ENCODE results near the gene SELENOI.
"Not testable (repeated sequence)": the region's sequence is repeated elsewhere in the genome, so short reads cannot be mapped to it uniquely, and the experiment has no call there.

The SELENOI gene

DNA sequence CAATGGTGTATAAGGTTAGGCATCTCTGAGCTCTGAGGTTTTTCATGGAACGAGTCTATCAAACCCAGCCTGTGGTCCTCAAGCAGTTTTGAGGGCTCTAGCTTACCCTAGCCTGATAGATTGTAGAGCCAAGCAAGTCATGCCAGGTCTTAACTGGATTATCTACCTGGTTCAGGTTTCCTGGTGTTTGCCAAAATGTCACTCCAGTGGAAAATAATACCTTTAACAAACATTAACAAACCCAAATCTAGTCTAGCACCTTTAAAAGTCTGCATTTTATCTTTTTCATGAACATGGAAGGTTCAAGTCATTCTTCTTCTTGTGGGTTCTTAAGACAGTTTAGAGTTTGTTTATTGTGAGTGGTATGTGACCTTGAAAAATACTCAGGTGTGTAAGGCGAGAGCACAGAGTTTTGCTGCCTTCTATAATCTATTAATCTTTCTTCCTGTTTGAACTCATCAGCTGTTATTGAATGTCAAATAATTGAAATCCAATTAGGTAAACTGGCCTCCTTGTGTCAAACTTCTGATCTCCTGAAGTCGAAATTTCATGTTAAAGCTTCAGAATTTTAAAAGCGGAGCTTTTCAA, 14.0 kb downstream of the SELENOI start:
- no peak for DNase-seq

DNA sequence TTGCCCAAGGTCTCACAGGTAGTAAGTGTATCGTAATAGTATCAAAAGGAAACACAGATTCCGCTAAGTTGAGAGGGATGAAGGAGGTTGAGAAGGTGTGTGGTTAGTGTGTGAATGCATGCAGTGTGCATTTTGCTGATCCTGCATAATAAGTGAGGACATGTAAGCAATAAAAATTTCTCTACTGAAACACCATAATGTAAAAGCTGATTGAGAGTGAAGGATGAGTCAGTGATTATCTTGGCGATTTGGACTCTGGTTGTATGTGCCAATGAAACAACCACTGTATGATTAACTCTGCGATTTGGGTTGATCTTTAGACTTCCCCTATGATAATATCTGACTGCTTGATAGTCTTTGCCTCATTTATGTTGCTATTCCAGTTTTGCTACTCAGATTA, 17.4 kb downstream of the SELENOI start:
- no peak for DNase-seq

DNA sequence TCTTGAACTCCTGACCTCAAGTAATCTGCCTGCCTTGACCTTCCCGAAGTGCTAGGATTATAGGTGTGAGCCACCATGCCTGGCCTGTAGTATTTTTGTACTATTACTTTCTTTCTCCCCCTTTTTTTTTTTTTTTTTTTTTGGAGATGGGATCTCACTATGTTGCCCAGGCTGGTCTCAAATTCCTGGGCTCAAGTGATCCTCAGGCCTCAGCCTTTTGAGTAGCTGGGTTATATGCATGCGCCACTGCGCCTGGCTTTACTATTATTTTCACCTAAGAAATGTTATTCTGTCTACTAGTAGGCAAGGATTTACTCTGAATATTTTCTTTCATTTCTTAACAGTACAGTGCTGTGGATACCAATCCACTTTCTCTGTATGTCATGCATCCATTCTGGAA, 18.0 kb downstream of the SELENOI start:
- DNase-seq, result no peak

DNA sequence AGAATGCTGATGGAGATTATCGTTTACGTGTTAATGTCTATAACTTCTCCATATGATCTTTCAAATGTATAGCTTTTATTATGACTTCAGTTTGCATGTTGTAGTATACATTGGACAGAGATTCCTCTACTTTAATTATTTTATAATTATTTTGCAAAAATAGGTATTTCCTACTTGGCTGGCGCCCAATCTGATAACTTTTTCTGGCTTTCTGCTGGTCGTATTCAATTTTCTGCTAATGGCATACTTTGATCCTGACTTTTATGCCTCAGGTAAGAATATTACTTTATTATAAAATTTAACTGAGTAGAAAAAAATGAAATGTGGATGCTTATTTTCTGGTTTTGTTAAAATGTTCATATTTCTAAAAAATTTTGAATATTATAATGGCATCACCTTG, 18.7 kb downstream of the SELENOI start:
- no peak for DNase-seq

DNA sequence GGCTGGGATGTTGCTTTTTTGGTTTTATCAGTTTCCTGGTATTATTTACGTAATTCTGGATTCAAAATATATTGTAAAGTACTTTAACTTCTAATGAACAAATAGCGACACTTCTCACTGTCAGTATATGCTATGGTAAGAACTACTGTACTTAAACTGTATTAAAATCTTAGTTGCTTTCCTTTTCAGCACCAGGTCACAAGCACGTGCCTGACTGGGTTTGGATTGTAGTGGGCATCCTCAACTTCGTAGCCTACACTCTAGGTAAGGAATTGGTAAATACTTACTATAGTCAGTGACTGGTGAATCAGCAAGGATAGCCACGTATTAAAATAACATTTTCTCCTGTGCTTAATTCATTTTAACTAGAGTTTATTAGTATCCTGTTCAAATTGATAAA, 21.0 kb downstream of the SELENOI start:
- DNase-seq, result no peak

DNA sequence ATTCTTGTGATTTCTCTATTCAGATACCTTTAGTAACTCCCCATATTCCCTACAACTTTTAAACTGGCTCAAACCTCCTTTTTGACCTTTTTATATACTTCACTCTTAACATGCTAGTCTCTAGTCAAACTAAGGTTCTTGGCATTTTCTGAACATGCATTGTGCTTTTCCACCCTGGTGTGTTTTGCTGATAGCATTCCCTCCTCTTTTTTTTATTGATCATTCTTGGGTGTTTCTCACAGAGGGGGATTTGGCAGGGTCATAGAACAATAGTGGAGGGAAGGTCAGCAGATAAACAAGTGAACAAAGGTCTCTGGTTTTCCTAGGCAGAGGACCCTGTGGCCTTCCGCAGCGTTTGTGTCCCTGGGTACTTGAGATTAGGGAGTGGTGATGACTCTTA, 23.7 kb downstream of the SELENOI start:
- DNase-seq, result not testable (repeated sequence)

DNA sequence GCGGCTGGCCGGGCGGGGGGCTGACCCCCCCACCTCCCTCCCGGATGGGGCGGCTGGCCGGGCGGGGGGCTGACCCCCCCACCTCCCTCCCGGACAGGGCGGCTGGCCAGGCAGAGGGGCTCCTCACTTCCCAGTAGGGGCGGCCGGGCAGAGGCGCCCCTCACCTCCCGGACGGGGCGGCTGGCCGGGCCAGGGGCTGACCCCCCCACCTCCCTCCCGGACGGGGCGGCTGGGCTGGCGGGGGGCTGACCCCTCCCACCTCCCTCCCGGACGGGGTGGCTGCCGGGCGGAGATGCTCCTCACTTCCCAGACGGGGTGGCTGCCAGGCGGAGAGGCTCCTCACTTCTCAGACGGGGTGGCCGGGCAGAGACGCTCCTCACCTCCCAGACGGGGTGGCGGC, 25.0 kb downstream of the SELENOI start:
- DNase-seq, result not testable (repeated sequence)

DNA sequence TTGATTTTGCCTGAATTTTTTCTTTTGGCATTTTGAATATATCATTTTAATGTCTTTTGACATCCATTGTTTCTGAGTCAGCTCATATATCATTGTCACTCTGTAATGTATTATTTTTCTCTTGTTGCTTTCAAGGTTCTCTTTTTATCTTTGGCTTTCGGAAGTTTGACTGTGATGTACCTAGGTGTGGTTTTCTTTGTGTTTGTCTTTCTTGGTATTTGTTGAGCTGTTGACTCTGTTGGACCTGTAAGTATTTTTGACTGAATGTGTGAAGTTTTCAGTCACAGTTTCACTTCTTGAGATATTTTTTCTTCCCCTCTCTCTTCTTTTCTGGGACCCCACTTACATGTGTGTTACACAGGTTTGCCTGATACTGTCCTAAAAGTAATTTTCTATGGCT, 30.9 kb downstream of the SELENOI start:
- no peak for DNase-seq

DNA sequence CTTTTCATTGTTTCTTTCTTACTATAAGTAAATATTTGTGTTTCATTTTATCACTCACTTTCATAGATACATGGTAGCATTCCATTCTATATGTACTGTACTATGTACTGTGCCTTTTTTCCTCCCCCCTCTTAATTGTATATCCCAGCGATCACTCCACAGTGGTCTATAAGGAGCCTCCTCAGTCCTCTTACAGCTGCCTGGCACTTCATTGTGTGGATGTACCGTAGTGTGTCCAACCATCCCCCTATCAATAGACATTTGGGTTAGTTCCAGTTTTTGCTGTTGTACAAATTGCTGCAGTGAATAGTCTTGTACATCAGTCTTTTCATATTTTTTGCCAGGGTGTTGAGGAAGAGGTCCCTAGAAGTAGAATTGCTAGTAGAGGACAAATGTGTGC, 34.3 kb downstream of the SELENOI start:
- no peak for DNase-seq

DNA sequence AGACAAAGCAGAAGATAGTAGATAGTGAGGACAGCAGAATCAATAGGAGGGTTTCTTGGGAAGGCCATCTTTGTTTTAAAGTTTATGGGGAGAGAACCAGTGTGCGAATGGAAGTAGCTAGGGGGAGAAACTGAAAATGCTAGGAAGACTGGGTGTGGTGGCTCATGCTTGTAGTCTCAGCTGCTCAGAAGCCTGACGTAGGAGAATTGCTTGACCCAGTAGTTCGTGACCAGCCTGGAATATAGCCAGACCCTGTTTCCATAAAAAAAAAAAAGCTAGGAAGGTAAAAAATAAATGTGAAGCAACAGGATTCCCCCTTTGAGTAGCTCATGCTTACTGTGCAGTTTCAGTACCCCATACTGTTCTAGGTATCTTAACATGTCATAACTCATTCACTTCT, 36.6 kb downstream of the SELENOI start:
- DNase-seq, result no peak

DNA sequence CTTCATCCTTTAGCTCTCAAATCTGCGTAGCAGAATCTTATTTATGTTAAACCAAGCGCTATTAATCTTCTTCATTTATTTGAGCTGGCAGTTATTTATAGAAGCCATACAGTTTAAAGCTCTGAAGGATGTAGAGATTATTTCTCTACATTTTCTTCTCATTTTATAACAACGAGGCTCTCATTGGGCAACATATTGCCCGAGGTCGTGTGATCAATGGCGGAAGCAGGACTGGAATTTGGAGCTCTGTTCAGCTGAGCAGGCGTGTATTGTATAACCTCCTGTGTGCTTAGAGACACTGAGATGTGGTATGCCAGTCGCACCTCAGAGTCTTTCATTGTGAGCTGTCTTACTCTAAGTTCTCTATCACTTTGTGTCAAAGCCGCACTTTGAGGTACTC, 38.2 kb downstream of the SELENOI start:
- DNase-seq, result no peak

DNA sequence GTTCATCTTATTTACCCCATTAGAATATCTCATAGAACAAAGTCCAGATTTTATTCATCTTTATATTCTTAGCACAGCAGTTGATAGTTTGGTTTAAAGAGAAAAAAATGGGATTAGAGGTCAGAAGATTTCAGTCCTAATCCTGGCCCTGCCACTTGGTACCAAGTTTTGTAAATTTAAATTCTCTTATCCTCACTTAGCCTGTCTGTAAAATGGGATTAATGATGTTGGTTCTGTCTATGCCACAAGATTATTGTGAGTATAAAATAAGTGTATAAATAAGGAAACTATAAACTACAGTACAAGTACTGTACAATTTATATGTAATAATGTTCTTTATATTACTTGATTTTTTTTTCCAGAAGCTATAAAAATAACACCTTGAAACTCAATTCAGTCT, 38.7 kb downstream of the SELENOI start:
- DNase-seq, result no peak

DNA sequence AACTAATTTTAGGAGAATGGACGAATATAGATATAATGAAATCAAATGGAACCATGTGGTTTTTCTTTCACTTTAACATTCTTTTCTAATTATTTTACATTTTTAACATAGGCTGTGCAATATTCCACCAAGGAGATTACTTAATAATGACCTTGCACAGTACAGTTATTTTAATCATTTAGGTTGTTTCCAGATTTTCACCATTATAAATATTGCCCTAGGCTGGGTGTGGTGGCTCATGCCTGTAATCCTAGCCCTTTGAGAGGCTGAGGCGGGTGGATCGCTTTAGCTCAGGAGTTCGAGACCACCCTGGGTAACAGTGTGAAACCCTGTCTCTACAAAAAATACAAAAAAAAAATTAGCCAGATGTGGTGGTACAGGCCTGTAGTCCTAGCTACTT, 41.2 kb downstream of the SELENOI start:
- DNase-seq, result no peak

DNA sequence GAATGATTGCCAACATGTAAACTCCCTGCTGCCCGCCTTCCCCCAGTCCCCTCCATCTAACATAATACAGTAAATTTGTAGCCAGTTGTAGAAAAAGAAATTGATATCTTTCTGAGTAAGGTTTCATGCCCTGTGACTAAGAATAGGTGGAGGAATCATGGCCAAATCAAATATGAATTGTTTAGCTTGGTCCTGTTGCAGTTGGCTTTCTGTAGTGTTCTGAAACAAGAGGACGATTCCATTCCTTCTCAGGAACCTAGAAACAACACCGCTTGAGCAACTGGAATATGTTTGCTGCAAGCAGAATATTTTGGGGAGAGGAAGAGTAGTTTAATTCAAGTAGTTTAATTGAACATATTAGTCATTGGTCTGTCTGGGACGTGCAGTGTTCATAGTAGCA, 48.8 kb downstream of the SELENOI start:
- DNase-seq, result no peak

DNA sequence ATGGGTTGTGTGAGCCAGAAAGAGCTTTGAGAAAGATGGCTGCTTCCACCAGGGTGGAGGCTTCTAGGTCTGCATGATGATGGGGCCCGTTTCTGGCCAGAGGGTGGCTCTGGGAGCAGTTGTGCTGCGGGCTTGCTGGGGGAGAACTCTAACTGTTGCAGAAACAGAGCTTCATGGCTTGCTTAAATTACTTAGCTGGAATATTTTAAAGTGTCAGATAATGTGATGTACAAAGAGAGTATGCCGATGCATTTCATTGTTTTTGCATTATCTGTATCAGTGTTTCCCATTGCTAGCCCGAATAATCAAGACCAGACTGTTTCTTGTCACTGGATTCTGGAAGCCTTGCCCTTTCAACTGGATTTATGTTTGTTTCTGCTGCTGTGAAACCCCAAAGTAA, 49.5 kb downstream of the SELENOI start:
- no peak for DNase-seq

DNA sequence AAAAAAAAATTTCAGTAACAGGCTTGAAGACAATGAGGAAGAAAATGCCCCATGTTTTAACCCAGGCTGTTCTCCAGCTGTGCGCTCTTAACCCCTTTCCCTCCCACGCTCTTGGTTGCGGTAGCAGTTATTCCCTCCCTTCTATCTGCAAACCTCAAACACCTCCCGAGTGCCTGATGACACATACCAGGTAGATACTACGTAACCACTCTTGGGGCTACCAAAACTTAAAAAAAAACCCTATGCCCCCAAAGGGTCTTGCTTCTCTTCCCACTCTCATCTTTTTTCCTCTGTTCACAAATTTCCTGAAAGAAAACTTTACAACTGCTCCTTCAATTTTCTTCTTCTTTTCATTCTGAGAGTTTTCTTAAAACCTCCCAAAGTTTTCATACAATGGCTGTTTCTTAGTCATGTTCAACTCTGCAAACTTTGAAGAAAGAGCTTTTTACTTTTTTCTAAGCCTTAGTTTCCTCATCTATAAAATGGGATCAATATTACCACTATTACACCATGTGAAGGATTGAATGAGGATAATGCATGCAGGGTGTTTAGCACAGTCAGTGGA, 50.9 kb downstream of the SELENOI start:
- no peak for DNase-seq

DNA sequence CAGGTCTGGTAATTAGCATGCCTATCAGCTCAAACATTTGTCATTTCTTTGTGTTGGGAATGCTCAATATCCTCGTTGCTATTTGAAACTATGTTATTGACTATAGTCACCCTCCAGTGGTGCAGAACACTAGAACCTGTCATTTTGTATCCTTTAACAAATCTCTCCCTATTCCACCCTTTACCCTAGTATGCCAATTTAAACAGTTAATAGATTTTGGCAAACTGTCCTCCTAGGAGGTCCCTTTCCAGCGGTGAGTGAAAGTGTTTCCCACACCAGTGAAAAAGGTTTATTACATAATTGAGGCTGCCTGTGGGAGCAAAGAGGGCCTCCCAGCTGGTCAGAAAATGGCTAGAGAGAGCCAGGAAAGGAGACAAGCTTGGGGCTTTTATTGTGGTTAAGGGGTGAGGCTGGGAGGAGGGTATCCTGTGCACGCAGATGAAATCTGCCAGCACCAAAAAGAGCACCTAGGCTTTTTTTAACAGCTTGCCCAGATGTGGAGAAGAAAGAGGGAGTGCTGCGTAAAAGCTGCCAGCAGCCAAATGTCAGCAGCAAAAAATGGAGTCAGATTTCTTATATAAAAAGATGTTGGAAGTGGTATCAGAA, 53.9 kb downstream of the SELENOI start:
- no peak for DNase-seq

DNA sequence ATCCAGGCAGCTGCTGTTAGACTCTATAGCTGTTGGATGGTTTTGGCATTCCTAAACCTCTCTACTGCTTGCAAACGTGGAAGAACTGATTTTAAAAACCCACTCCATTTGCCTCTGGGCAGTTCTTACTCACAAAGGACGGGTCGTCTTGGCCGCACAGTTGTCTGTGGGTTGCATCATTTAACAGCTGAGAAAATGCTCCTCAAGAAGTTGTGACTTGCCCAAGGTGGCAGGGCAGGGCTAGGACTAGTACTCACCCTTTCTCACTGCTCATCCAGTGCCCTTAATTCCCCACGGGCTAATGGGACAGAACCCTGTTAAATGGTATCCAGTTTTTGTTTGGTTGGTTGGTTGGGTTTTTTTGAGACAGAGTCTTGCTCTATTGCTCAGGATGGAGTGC, 54.8 kb downstream of the SELENOI start:
- DNase-seq, result no peak

DNA sequence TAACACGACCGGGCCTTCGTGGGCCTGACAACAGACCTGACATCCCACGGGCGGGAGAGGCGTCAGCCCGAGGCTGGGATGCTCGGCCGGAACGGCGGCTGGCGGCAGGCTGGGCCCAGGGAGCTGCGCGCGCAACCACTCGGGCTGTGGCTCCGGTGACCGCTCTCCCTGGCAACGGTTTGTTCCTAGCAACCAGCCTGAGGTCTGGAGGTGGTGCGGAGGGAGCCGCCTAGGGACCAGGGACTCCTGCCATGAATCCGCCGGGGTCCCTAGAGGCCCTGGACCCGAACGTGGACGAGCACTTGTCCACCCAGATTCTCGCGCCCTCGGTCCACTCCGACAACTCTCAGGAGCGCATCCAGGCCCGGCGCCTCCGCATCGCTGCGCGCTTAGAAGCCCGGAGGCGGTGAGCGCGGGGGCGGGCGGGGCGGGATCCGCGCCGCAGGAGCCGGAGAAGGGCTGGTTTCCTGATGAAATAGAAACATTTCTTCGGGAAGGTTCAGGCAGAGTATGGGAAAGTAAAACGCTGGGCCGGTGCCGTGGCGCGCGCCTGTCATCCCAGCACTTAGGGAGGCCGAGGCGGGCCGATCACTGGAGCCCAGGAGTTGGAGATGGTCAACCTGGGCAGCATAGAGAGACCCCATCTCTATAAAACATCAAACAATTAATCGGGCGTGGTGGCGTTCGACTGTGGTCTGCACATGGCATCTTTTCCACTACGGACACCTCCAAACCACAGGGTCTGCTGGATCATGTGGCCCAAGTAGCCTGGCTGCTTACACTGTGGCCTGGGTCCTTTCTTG, 56.0 kb downstream of the SELENOI start, which contains the start of gene DRC1:
Gene DRC1, plus strand, starts transcription at position 182 of the 803 bp plus-strand sequence. Its CDS starts 70 bp downstream, at position 252.
- DNase-seq, result no peak

DNA sequence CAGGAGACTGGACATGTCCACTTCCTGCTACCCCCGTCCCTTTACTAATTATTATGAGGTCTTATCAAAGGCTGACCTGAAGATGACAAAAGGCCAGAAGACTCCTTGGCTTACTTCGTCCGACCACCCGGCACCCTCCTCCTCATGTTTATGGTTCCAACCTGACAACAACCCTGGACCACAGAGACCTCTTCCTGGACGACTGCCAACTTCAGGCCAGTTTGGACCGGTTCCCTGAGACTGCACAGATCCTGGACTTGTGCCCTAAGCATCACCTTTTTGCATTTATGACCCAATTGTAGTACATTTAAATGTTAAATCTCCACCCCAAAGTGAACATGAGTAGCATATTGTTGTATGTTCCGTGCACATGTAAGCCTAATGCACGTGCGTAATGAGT, 61.6 kb downstream of the SELENOI start:
- no peak for DNase-seq

DNA sequence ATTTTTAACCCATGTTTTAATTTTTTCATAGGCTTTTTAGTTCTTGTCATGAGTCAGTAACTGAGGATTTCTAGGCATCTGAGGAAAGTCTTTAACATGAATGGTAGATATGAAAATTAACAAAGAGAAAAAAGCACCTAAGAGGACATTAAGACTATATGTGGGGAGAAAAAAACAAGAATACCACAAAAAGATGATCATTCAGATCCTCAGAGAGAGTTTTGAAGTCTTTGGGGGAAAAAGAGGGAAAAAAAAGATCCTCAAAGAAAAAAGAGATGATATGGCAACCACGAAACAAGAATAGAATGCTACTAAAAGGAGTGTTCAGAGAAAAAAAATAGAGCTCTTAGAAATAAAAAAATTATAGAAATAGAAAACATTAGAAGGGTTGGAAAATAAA, 63.8 kb downstream of the SELENOI start:
- DNase-seq, result no peak

DNA sequence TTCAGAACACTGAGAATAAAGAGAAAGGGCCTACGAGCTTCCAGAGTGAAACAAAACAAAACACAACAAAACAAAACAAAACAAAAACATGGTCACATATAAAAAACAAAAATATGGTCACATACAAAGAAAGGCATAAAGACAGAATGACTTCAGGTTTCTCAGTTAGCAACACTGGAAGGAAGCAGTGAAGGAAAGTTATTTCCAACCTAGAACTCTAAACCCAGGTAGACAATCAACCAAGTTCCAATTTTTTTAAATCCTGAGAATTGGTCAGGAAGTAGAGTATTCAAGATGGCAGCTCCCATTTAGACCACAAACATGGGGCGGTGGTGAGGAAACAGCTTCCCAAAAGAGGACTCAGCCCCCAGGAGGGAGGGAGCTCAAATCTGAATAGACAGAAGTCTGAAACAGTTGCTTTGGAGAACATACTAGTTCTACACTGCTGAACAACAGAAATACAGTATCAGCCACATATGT, 64.9 kb downstream of the SELENOI start:
- DNase-seq, result no peak

DNA sequence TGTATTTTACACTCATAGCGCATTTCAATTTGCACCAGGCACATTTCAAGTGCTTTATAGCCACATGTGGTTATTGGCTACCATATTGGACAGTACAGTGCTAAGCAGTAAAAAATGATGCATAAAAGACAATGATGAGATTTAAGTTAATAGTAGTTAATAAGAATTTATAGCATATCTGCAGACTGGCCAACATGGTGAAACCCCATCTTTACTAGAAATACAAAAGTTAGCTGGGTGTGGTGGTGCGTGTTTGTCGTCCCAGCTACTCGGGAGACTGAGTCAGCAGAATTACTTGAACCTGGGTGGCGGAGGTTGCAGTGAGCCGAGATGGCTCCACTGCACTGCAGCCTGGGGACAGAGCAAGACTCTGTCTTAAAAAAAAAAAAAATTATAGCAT, 65.5 kb downstream of the SELENOI start:
- no peak for DNase-seq

Data from CD4-positive, alpha-beta T cell treated with Interleukin-21 for 1 hour (primary cell).